HG03175 (cell line): ENCODE results near the gene NUSAP1.
"Not testable (repeated sequence)": the region's sequence is repeated elsewhere in the genome, so short reads cannot be mapped to it uniquely, and the experiment has no call there.

Experiments
- ATAC-seq: cut with Tn5 transposase; IDR thresholded peaks from one replicate; pipeline ENCODE4 v1.9.1; 2021; ENCODE audit warnings: mild to moderate bottlenecking, moderate library complexity; ENCODE audit not compliant: unreplicated experiment

NUSAP1 gene

DNA sequence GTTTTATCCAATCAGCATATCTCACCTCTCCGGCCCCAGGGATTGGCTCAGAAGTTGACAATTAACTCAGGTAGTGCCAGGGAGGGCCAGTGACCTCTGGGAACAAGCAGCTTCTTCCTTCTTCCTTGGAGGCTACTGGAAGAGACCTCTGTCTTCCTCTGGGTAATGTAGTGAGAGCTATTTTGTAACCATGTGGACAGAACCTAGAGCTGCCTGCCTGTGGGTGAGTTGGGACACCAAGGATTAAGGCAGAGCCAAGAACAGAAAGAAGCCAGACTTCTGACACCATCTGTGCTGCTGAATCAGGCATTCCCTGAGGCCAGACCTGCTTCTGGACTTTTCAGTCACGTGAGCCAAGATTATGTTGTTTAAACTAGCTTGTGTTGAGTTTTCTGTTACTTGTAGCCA, 75.6 kb downstream of the NUSAP1 start:
- ATAC-seq, result no peak

DNA sequence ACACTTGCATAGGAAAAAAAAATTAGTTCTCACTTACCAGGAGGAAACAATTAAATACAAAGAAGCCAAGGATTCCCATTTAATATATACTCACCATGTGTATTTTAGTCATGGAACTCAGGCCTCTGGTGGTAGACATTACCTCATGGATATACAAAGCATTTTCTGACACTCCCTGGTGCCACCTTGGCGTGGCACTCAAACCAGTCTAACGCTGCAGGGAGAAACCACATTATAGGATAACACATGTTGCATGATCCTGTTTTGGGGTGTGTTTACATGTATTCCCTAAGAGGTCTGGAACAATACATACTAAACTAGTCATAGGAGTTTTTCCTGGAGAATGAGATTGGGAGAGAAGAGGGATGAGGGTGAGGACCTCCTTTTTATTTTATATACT, 78.3 kb downstream of the NUSAP1 start:
- ATAC-seq, result no peak

DNA sequence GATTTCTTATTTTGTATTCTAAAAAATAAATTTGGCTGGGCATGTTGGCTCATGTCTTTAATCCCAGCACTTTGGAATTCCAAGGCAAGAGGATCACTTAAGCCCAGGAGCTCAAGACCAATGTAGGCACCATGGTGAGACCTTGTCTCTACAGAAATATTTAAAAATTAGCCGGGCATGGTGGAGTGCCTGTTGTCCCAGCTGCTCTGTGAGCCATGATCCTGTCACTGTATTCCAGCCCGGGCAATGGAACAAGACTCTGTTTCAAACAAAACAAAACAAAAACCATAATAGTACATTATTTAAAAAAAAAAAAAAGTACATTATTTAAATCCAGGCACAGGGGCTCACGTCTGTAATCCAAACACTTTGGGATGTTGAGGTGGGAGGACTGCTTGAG, 78.8 kb downstream of the NUSAP1 start:
- no peak for ATAC-seq

DNA sequence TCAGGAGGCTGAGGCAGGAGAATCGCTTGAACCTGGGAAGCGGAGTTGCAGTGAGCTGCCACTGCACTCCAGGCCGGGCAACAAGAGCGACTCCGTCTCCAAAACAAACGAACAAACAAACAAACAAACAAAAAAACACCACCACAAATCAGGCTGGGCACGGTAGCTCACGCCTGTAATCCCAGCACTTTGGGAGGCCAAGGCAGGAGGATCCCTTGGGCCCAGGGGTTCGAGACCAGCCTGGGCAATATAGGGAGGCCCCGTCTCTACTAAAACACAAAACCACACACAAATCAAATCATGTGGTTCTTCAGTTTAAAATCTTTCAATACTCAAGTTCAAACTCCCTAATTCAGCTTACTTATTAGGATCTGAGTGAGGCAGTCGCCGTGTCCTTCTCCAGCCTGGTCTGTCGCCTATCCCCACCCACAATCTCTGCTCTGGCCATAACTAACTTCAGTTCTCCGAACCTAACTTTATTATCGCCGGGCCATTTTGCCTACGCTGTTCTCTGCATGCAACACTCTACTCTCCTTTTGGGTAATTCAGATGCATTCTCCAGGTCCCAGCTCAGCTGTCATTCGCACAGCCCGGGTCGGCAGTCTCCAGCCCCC, 83.6 kb downstream of the NUSAP1 start:
- peak; percentile 6 for ATAC-seq

DNA sequence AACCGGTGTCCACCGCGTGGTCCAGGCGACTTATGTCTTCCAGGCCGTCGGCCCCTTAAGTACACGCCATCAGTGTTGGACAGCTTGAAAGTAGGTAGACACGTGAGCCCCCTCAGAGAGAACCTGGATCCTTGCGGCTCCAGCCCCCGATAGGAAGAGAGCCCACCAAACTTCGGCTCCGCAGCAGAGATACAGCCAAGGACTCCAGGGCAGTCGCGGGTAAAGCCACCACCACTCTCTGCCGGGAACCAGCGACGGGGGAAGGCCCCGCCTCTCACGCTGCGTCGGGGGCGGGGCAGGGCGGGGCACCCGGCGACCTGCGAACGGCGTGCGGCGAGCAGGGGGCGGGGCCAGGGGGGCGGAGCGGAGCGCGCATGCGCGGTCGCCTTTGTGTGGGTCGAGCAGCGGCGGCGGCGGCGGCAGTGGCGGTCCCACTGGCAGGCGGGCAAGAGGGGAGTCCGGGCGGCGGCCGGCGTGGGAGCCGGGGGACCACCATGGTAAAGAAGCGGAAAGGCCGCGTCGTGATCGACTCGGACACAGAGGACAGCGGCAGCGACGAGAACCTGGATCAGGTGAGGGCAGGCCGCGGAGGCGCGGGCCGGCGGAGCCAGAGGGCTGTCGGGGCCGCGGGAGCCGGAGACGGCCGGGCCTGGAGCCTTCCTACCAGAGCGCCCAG, 84.2 kb downstream of the NUSAP1 start, which contains the start of gene RTF1:
Gene RTF1 (plus strand): TSS at position 354 of the 676 bp plus-strand sequence. CDS start 21 bp downstream, at position 375.
- ATAC-seq, result peak; percentile 83

- peak; percentile 31 for ATAC-seq
Measured at GRCh38 chr15:41417418-41418195, 84.9 kb downstream of the NUSAP1 start.

DNA sequence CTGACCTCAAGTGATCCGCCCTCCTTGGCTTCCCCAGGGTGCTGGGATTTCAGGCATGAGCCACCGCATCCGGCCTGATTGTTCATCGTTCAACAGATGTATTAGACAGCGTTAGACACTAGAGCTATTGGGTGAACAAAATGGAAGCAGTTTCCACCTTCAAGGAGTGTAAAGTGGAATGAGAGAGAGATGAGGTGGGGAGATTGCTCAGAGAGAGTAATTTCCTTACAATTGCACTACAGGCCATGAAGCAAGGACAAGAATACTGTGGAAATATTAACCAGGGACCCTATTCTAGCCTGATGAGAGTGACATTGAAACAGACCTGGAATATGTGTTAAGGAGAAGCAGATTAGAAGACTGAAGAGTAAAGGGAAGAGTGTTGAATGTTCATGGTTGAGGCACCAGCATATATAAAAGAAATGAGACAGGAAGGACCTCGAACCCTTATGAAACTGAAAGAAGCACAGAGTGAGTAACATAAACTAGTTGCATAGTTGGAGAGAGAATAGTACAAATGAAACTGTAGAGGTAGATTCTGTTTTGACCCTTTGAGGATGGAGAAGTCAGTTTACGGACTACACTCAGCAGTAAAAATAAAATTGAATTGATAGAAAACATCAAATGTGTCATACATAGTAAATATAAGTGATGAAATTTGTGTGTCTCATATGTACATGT, 91.4 kb downstream of the NUSAP1 start:
- peak; percentile 88 for ATAC-seq

GRCh38 chr15:41424809-41425208, 92.1 kb downstream of the NUSAP1 start:
- ATAC-seq, result no peak

GRCh38 chr15:41425907-41426306, 93.2 kb downstream of the NUSAP1 start:
- not testable (repeated sequence) for ATAC-seq

GRCh38 chr15:41429003-41429890, 96.6 kb downstream of the NUSAP1 start:
- ATAC-seq, result peak; percentile 73
